HG03469 (cell line): ENCODE measurements around the gene TRIM31.

Source experiments
- ATAC-seq: cut with Tn5 transposase; IDR thresholded peaks from one replicate; pipeline ENCODE4 v1.9.1; 2021; ENCODE audit warnings: mild to moderate bottlenecking, moderate library complexity, moderate number of reproducible peaks; ENCODE audit not compliant: unreplicated experiment

Gene TRIM31, protein sequence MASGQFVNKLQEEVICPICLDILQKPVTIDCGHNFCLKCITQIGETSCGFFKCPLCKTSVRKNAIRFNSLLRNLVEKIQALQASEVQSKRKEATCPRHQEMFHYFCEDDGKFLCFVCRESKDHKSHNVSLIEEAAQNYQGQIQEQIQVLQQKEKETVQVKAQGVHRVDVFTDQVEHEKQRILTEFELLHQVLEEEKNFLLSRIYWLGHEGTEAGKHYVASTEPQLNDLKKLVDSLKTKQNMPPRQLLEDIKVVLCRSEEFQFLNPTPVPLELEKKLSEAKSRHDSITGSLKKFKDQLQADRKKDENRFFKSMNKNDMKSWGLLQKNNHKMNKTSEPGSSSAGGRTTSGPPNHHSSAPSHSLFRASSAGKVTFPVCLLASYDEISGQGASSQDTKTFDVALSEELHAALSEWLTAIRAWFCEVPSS

DNA sequence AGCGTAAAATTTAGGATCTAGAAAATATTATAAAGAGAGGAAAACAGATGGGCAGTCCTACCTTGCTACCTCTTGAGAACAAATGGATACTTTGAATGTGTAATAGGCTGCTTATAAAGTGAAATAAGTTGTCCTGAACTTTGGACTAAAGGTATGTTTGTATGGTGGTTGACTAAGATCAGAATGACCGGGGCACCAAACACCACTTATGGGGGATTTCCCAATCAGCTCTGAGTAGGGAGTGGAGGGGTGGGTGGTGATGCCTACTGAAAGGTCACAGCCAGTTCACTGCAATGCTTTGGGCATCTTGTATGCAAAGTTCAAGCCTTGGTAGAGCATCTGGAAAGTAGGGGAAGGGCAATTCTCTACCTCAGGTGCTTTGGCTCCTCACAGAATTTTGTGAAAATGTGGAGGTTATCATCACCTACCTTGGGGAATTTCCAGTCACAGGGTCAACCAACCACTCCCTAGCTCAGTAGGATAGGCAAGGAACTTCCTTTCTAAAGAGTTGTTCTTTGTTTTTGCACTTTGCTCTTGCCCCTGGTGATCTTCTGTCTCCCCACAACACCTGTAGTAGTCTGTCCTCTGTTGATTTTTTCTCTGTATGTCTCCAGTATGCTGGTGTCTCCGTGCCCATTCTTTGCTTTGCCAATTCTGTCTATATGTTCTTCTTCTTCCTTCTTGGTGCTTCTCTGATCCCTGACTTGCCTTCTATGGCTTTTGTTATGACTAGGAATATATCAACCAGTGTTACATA is at the start of gene TRIM31:
Gene TRIM31 (minus strand): TSS at position 88 of the 757 bp plus-strand sequence. CDS start 285 bp downstream, outside the sequence.
- no peak for ATAC-seq

DNA sequence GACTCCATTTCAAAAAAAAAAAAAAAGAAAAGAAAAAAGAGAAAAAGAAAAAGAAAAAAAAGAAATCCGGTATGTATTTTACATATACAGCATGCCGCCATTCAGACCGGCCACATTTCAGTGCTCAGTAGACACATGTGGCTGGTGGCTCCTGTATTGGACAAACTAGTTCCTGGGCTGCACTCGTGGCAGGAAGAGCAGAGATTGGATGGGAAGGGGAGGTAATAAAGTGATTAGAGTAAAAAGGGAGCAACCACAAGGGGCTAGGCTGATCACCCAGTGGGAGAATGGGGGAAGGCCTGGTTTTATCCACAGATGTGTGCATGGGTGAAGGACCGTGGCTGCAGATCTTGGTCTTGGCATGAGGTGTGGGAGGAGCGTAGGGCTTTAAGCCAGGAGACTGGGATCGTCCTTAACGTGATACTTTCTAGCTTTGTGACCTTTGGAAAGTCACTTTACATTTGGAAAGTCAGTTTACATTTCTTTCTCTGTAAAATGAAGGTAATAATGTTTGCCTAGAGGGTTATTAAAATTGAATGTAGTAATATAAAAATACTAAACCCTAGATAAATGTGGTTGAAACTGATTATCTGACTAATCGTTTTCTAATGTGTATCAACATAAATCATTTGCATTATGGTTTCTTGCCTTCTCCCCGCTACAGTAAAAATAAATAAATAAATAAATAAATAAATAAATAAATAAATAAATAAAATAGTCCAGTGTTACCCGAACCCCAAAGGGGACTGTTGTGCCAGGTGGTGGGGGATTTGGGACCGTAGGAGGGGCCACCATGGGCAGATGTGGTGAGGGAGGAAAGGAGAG is 49.6 kb upstream of the TRIM31 start:
- ATAC-seq: no peak

DNA sequence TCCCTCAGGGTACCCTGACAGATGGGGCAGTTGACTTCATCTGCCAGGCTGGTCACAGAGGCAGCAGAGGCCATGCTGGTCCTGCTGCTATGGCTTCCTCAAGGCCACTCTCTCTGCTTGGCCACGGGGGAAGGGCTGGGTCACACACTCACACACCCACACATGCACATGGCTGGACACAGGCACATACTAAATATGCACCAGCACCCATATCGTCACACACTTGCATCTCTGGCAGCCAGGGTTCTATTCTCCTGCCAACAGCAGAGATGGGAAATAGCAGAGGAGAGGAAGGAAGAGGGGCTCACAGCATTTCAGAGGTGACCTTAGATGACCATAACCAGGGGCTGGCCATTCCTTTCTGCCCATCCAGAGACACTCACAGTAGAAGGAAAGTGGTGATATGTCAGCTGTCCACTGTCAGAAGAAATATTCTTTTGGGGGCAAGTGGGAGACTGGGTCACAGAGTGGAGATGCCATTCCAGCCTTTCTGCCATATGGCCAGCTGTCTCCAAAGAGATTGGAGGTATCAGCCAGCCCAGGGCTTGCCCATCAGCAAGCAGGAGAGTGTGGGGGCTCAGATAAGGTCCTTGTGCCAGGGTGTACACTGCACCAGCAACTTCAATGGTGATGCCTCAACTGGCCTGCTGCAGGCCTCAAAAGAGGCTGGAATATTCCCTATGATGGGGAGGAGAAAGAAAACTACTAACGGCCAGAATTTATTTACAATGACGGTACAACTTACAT is 48.1 kb upstream of the TRIM31 start, which contains the start of gene TRIM10:
Gene TRIM10 (minus strand): TSS at position 427 of the 747 bp plus-strand sequence. CDS start 353 bp downstream, at position 74.
- ATAC-seq: no peak

DNA sequence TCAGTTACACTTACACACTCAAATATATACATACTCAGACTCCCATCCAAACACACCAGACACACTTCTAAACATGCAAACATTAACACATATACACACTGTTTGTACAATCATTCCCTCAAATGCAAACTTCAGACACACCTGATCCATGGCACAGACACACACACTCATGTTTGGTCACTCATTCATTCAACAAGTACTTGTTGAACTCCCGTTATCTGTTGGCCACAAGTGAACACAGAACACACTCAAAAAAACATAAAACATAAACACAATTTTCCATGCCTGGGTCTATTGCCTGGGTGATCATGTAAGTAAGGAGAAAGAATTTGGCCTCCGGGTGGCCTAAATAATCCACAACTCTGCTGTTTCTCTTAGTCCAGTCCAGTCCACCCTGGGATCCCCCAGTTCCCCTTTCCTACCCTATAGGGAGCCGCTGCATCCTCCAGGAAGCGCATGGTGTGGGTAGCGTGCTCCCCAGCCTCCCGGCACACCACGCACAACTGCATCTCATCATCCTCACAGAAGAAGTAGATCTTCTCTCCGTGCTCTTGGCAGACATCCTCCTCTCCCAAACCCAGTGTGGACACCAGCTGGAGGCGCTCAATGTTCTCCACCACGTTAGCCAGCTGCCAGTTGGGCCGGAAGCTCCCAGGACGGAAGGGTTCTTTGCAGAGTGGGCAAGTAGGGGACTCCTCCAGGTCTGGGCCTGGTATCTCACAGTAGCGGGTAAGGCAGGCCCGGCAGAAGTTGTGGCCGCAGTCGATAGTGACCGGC is 47.3 kb upstream of the TRIM31 start:
- ATAC-seq: no peak

DNA sequence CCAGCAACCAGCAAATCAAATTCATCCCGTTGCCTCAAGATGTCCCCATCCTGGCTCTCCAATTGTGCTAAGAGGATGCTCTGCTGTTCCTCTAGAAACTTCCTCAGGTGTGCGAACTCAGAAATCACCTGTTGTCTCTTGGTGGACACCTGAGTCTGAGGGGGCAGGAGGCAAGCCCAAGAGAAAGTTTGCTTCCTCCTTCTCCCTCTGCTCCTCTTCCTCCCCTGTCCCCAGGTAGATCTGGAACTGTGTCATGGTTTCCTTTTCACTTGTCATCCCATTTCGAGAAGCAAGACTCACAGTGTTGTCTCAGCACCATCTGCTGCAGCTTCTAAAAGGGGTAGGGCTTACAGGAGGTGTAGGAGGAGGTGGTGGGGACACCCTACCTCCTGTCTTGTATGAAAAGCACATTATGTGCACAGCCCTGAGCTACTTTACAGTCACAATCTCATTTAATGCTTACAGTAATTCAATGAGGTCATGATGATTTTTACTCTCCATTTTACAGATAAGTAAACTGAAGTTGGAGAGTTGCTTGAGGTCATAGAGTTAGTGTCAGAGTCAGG is 45.7 kb upstream of the TRIM31 start:
- no peak for ATAC-seq

DNA sequence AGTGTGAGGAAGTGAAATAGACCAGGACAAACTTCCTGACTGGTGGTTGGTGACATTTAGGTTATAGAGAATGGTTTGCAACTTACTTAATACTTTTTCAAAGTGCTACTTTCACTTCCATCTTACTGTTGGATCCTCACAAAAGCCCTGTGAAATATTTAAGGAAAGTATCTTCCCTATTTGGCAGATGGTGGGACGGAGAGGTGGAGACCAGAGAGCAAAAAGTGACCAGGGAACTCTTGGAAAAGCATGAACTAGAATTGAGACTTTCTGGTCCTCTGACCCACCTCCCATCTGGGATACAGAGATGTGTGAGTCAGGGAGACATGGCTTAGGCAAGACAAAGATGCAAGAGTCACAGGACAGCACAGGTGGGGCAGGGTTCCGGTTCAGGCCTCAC is 45.1 kb upstream of the TRIM31 start:
- no peak for ATAC-seq

DNA sequence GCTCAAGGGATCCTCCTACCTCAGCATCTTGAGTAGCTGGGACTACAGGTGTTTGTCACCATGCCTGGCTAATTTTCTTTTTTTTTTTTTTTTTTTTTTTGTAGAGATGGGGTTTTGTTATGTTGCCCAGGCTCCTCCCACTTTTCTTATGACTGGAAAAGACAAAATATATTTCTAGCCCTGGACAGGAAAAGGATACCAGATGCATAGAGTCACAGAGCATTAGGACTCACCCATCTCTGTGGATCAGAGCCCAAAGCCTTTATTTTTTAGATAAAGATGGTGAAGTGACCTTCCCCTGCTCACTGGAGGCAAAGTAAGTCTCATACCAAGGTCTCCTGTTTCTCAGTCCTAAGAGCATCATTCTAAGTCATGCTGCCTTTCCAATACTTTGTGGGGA is 44.7 kb upstream of the TRIM31 start:
- no peak for ATAC-seq

DNA sequence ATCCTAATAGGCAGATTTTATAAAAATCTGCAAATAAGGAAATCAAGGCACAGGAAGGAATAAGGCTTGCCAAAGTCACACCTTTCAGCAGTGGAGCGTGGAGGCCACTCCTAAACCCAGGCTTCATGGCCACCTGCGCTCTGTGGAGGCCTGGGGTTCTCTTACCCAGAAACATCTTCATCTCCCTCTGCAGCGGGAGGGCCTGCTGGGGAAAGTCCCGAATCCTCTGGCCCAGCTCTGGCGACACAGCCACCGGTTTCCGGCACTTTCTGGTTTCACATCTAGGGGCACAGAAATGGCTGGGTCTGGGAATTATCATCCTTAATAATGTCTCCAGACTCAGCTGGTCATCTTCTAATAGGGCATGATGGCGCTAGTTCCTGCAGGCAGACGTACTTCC is 43.9 kb upstream of the TRIM31 start:
- ATAC-seq: no peak

DNA sequence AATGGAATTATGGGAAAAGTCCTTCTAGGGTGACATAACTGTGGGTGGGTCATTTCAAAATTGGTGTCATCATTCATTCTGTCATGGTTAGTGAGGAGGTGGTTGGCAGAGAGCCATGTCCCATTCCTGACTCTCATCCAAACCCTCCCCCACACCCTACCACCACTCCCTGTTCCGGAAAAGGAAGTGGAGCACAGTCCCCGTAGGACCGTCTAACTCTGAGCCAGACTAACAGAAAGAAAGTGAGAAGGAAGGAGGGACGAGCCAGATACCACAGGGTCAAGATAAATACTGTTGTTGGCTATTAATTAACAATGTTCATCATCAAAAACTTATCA is 43.3 kb upstream of the TRIM31 start:
- ATAC-seq: no peak

DNA sequence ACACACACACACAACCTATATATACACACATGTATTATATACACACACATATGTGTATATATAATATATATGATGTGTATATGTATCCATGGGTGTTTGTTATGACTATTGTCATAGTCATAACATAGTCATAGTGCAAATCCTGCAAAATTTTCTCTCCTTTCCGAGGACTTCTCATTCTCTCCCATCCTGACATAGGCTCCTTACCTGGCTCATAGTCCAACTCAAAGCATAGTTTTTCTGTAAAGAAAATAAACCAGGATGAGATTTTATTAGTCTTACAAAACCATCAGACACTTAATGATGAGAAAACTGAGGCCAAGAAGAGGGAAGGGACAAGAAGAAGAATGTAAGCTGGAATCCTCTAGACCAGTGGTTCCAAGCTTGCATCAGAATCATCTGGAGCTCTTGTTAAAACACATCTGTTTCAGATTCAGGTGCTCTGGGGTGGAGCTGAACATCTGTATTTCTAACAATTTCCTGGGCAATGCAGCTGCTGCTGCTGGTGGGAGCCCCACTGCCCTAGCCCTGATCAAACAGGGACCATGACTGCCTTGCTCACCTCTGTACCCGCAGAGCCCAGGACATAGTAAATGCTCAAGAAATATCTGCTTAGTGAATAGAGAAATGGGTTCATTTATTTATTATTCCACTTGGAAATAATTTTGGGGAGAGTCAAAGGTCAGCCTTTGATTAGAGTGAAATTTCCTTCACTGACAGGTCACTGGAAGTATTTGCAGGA is 42.8 kb upstream of the TRIM31 start:
- no peak for ATAC-seq

DNA sequence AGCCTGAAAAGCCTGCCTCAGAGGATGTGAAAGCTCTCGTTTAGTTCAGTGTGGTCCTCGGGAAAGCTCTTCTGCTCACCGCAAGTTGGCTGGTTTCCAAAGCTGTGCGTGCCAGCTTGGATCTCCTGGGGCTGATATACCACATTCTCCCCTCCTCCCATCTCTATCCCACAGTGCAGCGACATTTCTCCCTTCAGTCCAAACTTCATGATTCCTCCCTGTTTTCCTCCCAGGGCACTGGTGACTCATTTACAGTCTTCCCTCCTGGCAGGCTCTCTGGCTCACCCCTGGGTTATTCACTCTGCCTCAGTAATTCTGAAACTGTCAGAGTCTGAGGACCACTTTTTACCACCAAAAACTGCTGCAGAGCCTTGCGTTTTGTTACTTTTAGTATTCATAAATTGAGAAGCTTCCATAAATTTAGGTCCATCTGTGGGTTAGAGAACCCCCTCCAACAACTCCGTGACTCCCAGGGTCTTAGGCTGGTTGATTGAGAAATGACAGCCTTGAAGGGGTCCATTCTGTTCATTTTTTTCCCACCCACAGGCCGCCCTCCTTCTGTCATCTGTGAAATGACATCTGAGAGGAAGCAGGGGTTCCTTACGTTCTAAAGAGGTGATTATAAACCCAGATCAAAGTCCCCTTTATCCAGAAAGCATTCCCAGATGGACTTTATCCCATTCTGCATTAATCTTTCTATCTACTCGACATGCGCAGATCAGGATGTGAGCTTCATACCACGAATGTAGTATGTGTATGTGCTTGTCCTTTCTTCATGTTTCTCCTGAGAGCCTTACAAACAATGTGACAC is 42.0 kb upstream of the TRIM31 start:
- no peak for ATAC-seq

DNA sequence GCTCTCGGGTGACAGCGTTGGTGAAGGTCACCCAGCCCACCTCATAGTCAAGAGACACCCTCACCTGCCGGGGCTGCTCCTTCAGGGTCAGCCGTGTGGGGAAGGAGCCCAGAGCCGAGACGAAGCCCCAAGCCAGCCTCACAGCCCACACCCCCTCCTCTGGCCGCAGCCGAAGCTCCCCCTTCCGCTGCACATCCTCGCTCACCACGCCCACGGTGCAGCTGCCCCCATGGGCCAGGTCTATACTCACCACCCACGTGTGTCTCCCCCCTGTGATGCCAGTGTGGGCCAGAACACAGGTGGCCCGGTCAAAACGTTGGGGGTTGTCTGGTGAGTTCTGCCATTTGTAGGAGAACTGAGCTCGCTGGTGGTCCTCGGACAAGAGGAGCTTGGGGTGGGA is 41.2 kb upstream of the TRIM31 start:
- no peak for ATAC-seq

DNA sequence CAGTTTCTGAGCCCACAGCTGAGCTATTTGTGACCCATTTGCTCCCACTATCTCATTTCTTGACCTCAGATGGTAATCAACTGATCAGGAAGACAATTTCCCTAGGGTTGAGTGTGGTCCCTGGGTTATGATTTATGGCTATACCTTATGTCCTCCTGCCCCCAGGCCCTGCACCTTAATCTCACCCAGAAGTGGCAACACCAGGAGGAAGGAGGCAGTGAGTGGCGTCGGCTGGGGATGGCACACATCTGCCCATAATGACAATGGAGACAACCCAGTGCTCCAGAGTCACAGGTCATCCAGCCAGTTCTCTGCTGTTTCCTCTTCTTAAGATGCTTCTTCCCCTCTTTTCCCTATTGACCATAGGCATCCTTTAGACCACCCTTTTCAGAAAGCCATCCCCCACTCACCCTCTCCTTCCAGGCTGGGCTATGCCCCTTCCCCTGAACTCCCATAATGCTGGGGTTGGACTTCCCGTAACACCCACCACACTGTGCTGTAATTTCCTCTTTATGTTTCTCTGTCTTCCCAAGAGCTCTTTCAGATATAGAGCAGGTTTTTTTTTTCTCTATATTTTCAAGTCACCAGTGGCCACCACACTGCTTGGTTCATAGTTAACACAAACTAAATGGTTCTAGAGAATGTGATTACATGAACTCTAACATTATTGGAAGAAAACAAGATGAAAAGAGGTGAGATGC is 40.2 kb upstream of the TRIM31 start:
- no peak for ATAC-seq

DNA sequence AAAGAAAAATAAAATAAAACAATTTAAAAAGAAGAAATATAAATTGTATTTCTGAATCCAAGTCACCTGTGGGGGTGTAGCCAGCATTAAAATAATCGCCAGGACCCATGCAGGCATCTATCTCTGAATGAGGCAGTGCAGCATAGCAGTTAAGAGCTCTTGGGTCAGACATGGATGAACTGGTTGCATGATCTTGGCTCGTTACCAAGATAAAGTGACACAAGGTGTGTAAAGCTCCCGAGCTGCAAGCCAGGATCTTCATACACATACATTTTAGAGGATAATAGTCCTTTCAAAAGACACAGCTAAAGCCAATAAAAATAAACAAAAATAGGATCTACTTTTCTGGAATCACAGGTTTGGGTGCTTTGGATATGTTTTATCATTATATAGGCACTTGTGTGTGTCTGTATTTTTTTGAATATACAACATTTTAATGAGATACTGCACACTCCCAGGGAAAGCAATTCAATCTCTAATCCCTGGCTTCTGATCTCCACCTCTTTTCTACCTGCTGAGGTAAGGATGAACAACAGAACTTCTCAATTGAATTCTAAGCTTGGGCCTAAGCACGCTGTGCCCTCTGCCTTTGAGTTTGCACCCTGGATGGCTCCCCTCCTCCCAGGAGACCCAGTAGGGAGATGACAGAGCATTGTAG is 39.3 kb upstream of the TRIM31 start:
- ATAC-seq: no peak

DNA sequence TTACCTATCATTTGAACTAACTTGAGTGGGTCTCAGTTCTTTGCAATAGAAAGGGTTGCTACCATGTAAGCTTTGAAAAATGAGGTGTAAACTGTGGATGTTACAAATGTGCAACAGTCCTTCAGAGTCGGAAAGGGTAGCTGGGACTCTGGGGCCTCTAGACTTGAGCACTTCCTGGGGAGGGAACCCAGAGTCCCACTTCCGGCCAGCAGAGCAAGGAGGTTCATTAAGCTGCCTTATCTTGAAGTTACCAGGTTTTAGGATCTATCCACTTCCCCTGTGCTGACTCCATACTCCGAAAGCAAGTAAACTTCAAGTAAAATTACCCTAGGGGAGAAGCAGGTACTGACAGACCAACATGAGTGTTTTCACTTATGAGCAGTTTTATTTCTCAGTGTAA is 38.7 kb upstream of the TRIM31 start:
- ATAC-seq: no peak

DNA sequence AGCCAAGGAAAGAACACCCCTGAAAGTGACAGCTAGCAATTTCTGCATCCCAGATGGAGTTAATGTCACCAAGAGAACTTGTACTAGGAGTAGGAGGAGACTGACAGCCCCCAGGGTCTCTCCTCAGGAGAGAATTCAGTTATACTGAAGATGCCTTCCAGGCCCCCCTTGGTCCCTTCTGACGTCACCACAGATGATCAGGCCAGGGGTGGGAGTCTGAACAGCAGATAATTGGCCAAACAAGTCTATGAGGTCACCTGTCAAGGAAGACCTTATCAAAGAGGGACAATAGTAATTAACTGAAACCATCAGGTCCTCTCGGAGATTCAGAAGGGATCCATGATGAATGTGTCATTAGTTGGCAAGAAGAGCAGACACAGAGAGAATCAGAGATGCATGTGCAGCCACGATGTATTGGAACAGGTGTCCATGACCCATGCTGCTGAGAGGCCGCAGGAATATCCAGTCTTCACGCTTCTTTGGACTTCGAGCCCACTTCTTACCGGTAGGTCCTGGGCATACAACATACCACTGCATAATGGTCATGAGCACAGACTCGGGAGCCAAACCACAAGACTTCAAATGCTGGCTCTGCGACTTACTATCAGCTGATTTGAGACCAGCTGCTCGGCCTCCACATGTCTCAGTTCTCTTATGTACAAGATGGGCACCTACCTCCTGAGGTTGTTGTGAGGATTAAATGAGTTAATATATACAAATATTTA is 37.9 kb upstream of the TRIM31 start:
- no peak for ATAC-seq
